SK-N-MC (cell line): ENCODE data around the gene HRH1.
"Not testable (repeated sequence)": the region's sequence is repeated elsewhere in the genome, so short reads cannot be mapped to it uniquely, and the experiment has no call there.

Experiments used
- DNase-seq: peaks from one replicate; pipeline ENCODE4 v3.0.0-alpha.2; 2011; ENCODE audit warnings: low read depth, low spot score
- H3K27ac ChIP-seq: fragments of 200-600 bp; sonication (generic); 2 replicates; pipeline ENCODE4 v1.5.1; 2016; ENCODE audit warnings: mixed run types
- H3K36me3 ChIP-seq: fragments of 200-600 bp; sonication (generic); 2 replicates; pipeline ENCODE4 v1.6.1; 2017; ENCODE audit warnings: antibody characterized with exemption, low read length, mixed read lengths; ENCODE audit not compliant: insufficient read depth
- H3K4me3 ChIP-seq: fragments of 200-600 bp; sonication (generic); 2 replicates; pipeline ENCODE4 v1.5.1; 2016
- H3K9ac ChIP-seq: fragments of 200-600 bp; sonication (generic); 2 replicates; pipeline ENCODE4 v1.8.0; 2017; ENCODE audit warnings: mixed run types, mixed read lengths; ENCODE audit not compliant: insufficient read length
- H3K9me3 ChIP-seq: fragments of 200-600 bp; sonication (generic); 2 replicates; pipeline ENCODE4 v1.6.1; 2017; ENCODE audit warnings: low read depth, mild to moderate bottlenecking, antibody characterized with exemption, low read length, moderate library complexity, mixed read lengths
- EZH2 ChIP-seq: fragments of 200-600 bp; sonication (generic); IDR thresholded peaks from one replicate; pipeline ENCODE4 v1.6.1; 2017; ENCODE audit warnings: antibody characterized with exemption
- FOXP2 ChIP-seq: optimal IDR thresholded peaks from 2 replicates; pipeline ENCODE3; 2011; ENCODE audit warnings: mild to moderate bottlenecking, moderate library complexity; ENCODE audit not compliant: insufficient read depth; ENCODE audit errors: extremely low read length, control extremely low read depth
- POLR2AphosphoS5 ChIP-seq: IDR thresholded peaks from 2 replicates; pipeline ENCODE4 v1.6.1; 2012; ENCODE audit warnings: mild to moderate bottlenecking, low read depth, low read length, borderline replicate concordance

The HRH1 gene

GRCh38 chr3:11195721-11196332 lies 41.5 kb downstream of the HRH1 start:
- no peak overlapping the region for H3K27ac ChIP-seq
- H3K4me3 ChIP-seq: no peak overlapping the region
- DNase-seq: no peak
- no peak overlapping the region for H3K9ac ChIP-seq
- H3K9me3 ChIP-seq: no peaks in the 10 kb centered on the region
- TF ChIP-seq POLR2AphosphoS5: no peak
- TF ChIP-seq EZH2: no peak
- no peak for TF ChIP-seq FOXP2
- no peaks in the 10 kb centered on the region for H3K36me3 ChIP-seq

- TF ChIP-seq FOXP2 (no peak), EZH2 (no peak), POLR2AphosphoS5 (no peak)
- H3K9me3 ChIP-seq: no peaks in the 10 kb centered on the region
- DNase-seq: no peak
- no peak overlapping the region for H3K4me3 ChIP-seq
- H3K9ac ChIP-seq: no peak overlapping the region
- H3K27ac ChIP-seq: no peak overlapping the region
- H3K36me3 ChIP-seq: no peaks in the 10 kb centered on the region
These were observed 43.2 kb downstream of the HRH1 start for GRCh38 chr3:11197484-11197883.

GRCh38 chr3:11198070-11198469 lies 43.8 kb downstream of the HRH1 start:
- Histone ChIP-seq H3K9me3 (no peaks in the 10 kb centered on the region), H3K4me3 (no peak overlapping the region), H3K36me3 (no peaks in the 10 kb centered on the region), H3K9ac (no peak overlapping the region), H3K27ac (no peak overlapping the region)
- TF ChIP-seq FOXP2: no peak
- no peak for TF ChIP-seq POLR2AphosphoS5
- TF ChIP-seq EZH2: no peak
- DNase-seq: no peak

GRCh38 chr3:11198495-11198894 lies 44.2 kb downstream of the HRH1 start:
- no peak for DNase-seq
- no peak overlapping the region for H3K9ac ChIP-seq
- no peak overlapping the region for H3K4me3 ChIP-seq
- no peak overlapping the region for H3K27ac ChIP-seq
- no peaks in the 10 kb centered on the region for H3K9me3 ChIP-seq
- TF ChIP-seq POLR2AphosphoS5: no peak
- no peak for TF ChIP-seq FOXP2
- TF ChIP-seq EZH2: no peak
- H3K36me3 ChIP-seq: no peaks in the 10 kb centered on the region

- DNase-seq: no peak
- Histone ChIP-seq H3K36me3 (no peaks in the 10 kb centered on the region), H3K4me3 (no peak overlapping the region), H3K9ac (no peak overlapping the region), H3K27ac (no peak overlapping the region), H3K9me3 (no peaks in the 10 kb centered on the region)
- TF ChIP-seq EZH2: no peak
- TF ChIP-seq FOXP2: no peak
- no peak for TF ChIP-seq POLR2AphosphoS5
These were observed 45.9 kb downstream of the HRH1 start for GRCh38 chr3:11199902-11200845.

GRCh38 chr3:11201251-11202019 lies 47.1 kb downstream of the HRH1 start:
- TF ChIP-seq FOXP2: no peak
- no peak for TF ChIP-seq POLR2AphosphoS5
- TF ChIP-seq EZH2: no peak
- H3K36me3 ChIP-seq: no peaks in the 10 kb centered on the region
- H3K9ac ChIP-seq: no peak overlapping the region
- no peak overlapping the region for H3K27ac ChIP-seq
- no peaks in the 10 kb centered on the region for H3K9me3 ChIP-seq
- no peak overlapping the region for H3K4me3 ChIP-seq
- no peak for DNase-seq

GRCh38 chr3:11203961-11204360 lies 49.7 kb downstream of the HRH1 start:
- no peak for DNase-seq
- TF ChIP-seq EZH2 (no peak), FOXP2 (no peak), POLR2AphosphoS5 (no peak)
- H3K27ac ChIP-seq: no peak overlapping the region
- no peak overlapping the region for H3K4me3 ChIP-seq
- H3K36me3 ChIP-seq: no peaks in the 10 kb centered on the region
- H3K9me3 ChIP-seq: no peaks in the 10 kb centered on the region
- no peak overlapping the region for H3K9ac ChIP-seq

- H3K36me3 ChIP-seq: no peaks in the 10 kb centered on the region
- H3K9ac ChIP-seq: no peak overlapping the region
- no peak for DNase-seq
- H3K4me3 ChIP-seq: no peak overlapping the region
- no peak for TF ChIP-seq EZH2
- TF ChIP-seq POLR2AphosphoS5: no peak
- TF ChIP-seq FOXP2: no peak
- H3K27ac ChIP-seq: no peak overlapping the region
- H3K9me3 ChIP-seq: no peaks in the 10 kb centered on the region
These were observed 50.5 kb downstream of the HRH1 start for GRCh38 chr3:11204697-11205348.

GRCh38 chr3:11205881-11206280 lies 51.6 kb downstream of the HRH1 start:
- H3K36me3 ChIP-seq, H3K9ac ChIP-seq, H3K27ac ChIP-seq, DNase-seq, H3K4me3 ChIP-seq, H3K9me3 ChIP-seq: not testable (repeated sequence)
